NT2/D1 (cell line): Measurements from ENCODE around the gene ATP2A3.

Experiments
- DNase-seq: peaks from one replicate; pipeline ENCODE4 v3.0.0-alpha.2; 2011; ENCODE audit warnings: low read depth, low spot score
- H3K27me3 ChIP-seq: 2 replicates; pipeline ENCODE4 v1.6.0; 2011; ENCODE audit warnings: mild to moderate bottlenecking; ENCODE audit not compliant: insufficient read length, insufficient read depth
- H3K36me3 ChIP-seq: 2 replicates; pipeline ENCODE4 v1.6.1; 2011; ENCODE audit warnings: mild to moderate bottlenecking, low read length, mixed read lengths; ENCODE audit not compliant: insufficient read depth, insufficient read length
- H3K4me1 ChIP-seq: 2 replicates; pipeline ENCODE4 v1.5.1; 2011; ENCODE audit not compliant: insufficient read depth, insufficient read length
- H3K4me3 ChIP-seq: 2 replicates; pipeline ENCODE4 v1.5.1; 2011; ENCODE audit warnings: low read depth; ENCODE audit not compliant: insufficient read length
- H3K9ac ChIP-seq: 2 replicates; pipeline ENCODE4 v1.6.0; 2011; ENCODE audit warnings: low read depth; ENCODE audit not compliant: insufficient read length
- H3K9me3 ChIP-seq: 2 replicates; pipeline ENCODE4 v1.5.1; 2011; ENCODE audit warnings: mild to moderate bottlenecking, low read length; ENCODE audit not compliant: insufficient read depth
- SUZ12 ChIP-seq: IDR thresholded peaks from 2 replicates; pipeline ENCODE4 v1.6.1; 2011; ENCODE audit not compliant: insufficient read length, insufficient read depth; ENCODE audit errors: extremely low read depth
- YY1 ChIP-seq: IDR thresholded peaks from 2 replicates; pipeline ENCODE4 v1.6.1; 2011; ENCODE audit not compliant: insufficient read length, insufficient read depth
- ZNF274 ChIP-seq: IDR thresholded peaks from 2 replicates; pipeline ENCODE4 v1.6.1; 2011; ENCODE audit warnings: mild to moderate bottlenecking, low read depth, low read length

ATP2A3 gene

GRCh38 chr17:3924512-3925350 lies 39.5 kb downstream of the ATP2A3 start:
- H3K9me3 ChIP-seq: no peaks in the 10 kb centered on the region
- peaks cover 5% of the 10 kb centered on the region for H3K36me3 ChIP-seq

GRCh38 chr17:3923466-3924190 lies 40.6 kb downstream of the ATP2A3 start:
- Histone ChIP-seq H3K9me3 (no peaks in the 10 kb centered on the region), H3K4me1 (peaks cover 25% of the 10 kb centered on the region), H3K36me3 (peaks cover 5% of the 10 kb centered on the region), H3K4me3 (no peak overlapping the region), H3K9ac (no peak overlapping the region), H3K27me3 (no peaks in the 10 kb centered on the region)
- DNase-seq: no peak
- no peak for TF ChIP-seq SUZ12

More at GRCh38 chr17:3924512-3925350, 39.5 kb downstream of the ATP2A3 start:
- DNase-seq: no peak
- TF ChIP-seq ZNF274 (no peak), SUZ12 (no peak), YY1 (no peak)
- H3K4me1 ChIP-seq: peaks cover 25% of the 10 kb centered on the region
- H3K27me3 ChIP-seq: no peaks in the 10 kb centered on the region
- H3K9ac ChIP-seq: no peak overlapping the region
- H3K4me3 ChIP-seq: no peak overlapping the region

- peaks cover 20% of the 10 kb centered on the region for H3K4me1 ChIP-seq
- no peak overlapping the region for H3K4me3 ChIP-seq
- no peaks in the 10 kb centered on the region for H3K36me3 ChIP-seq
- no peaks in the 10 kb centered on the region for H3K9me3 ChIP-seq
- no peak overlapping the region for H3K9ac ChIP-seq
- DNase-seq: no peak
- TF ChIP-seq YY1 (no peak), ZNF274 (no peak), SUZ12 (no peak)
- H3K27me3 ChIP-seq: no peaks in the 10 kb centered on the region
Observed at GRCh38 chr17:3922765-3923164, 41.5 kb downstream of the ATP2A3 start.

DNA sequence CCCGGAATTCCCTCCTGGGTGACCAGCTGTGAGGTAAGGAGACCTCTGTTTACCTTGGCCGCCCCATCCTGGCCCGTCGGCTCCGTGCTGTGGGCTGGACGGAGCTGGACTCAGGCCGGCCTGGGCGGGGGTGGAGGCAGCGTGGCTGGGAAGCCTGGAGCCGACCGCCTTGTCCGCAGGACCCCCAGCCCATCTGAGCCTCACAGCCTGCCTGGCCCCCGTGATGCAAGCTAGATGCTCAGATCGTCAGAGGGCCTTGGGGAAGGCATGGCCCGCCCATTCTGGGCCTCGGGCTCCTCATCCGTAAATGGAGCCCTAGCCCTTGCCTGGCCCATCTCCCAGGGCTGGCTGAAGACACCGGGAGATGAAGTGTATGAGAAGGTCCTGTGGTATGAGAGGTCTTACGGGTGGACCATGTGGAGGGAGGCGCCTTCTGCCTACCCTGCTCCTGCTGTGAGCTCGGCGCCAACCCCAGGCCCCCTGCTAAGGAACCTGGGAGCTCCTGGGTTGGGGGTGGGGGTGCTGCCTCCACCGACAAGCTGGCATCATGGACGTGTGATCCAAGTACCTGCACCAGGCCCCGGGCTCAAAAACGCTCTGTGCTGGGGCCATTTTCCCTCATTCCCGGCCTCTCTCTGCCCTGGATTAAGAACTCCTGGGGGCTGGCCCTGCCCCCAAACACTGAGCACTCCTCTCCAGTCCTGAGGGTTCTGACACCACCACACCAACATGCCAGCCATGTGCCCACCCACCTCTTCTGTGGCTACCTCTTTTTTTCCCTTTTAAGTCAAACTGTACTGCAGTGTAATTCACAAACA lies 42.5 kb downstream of the ATP2A3 start:
- Histone ChIP-seq H3K4me1 (peaks cover 14% of the 10 kb centered on the region), H3K36me3 (no peaks in the 10 kb centered on the region), H3K9me3 (no peaks in the 10 kb centered on the region), H3K27me3 (no peaks in the 10 kb centered on the region), H3K4me3 (no peak overlapping the region), H3K9ac (no peak overlapping the region)
- DNase-seq: no peak
- no peak for TF ChIP-seq ZNF274
- TF ChIP-seq YY1: no peak
- TF ChIP-seq SUZ12: no peak

DNA sequence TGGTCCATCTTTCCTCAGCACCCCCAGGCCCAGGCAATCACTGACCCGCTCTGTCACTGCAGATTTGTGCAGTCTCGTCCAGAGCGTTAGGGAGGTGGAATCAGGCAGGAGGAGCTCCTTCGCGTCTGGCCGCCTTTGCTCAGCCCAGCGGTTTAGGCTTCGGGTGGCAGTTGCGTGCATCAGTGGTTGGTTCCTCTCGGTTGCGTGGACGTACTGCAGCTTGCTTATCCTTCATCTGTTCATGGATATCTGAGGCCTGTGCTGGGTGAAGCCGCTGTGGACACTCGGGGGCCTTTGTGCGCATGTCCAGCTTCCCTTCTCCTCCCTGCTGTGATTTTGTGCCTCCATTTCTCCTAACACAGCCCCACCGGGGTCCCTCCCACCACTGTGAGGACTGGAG lies 43.2 kb downstream of the ATP2A3 start:
- no peaks in the 10 kb centered on the region for H3K36me3 ChIP-seq
- H3K27me3 ChIP-seq: no peaks in the 10 kb centered on the region
- no peak overlapping the region for H3K9ac ChIP-seq
- no peak for DNase-seq
- H3K9me3 ChIP-seq: no peaks in the 10 kb centered on the region
- H3K4me3 ChIP-seq: no peak overlapping the region
- TF ChIP-seq SUZ12 (no peak), ZNF274 (no peak), YY1 (no peak)
- H3K4me1 ChIP-seq: peaks cover 10% of the 10 kb centered on the region

DNA sequence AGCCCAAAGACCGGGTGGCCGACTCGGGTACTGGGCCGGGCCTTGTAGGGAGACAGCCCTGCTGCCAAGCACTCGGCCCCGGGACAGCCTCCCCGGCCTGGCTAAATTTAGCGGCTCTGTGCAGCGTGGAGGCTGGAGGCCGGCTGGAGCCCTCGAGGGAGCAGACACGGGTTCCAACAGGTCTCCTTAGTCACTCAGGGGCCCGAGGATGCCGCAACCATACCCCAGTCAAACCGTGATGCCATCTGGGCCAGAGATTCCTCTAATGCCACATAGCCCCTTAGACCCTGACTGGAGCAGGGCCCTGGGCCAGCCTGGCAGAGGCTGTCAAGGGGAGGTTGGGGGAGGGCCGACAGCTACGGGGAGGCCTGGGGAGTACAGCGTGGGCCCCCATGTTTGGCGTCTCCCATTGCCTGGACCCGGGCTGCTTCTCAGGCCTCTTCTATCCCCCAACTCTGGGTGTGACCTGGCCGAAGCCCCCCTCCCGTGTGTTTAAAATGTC lies 45.1 kb downstream of the ATP2A3 start:
- Histone ChIP-seq H3K9me3 (no peaks in the 10 kb centered on the region), H3K4me1 (peaks cover 6% of the 10 kb centered on the region), H3K27me3 (no peaks in the 10 kb centered on the region), H3K4me3 (no peak overlapping the region), H3K9ac (peak overlapping the region; percentile 21), H3K36me3 (no peaks in the 10 kb centered on the region)
- no peak for TF ChIP-seq SUZ12
- no peak for TF ChIP-seq YY1
- TF ChIP-seq ZNF274: no peak
- no peak for DNase-seq
